K562 (cell line): ENCODE measurements around the gene CDKN3. TPM values are rescaled to one million over a fixed set of nuclear protein-coding genes. Genes with fewer than 3 reads are reported as not detected.
"Not testable (repeated sequence)": the region's sequence is repeated elsewhere in the genome, so short reads cannot be mapped to it uniquely, and the experiment has no call there.

ENCODE experiments used
- ATAC-seq: fragments of 200-7000 bp; cut with Tn5 transposase; 3 replicates; pipeline ENCODE4 v1.9.1; 2020; ENCODE audit warnings: moderate library complexity
- BruUV-seq: library from RNA; stranded (reverse); fragments of 400-500 nt; replicated peaks from 2 replicates; lab custom pipeline; 2021; lab: Mats Ljungman, UMichigan
- CTCF ChIA-PET: fragments of 300-600 bp; formaldehyde crosslinking; extraction: SDS; loops from one replicate; lab custom pipeline; 2021; ENCODE audit warnings: low intra/inter-chr PET ratio; lab: Yijun Ruan, JAX
- POLR2A ChIA-PET: fragments of 300-600, 350-650 bp; sonication (Branson Sonifier 250); formaldehyde crosslinking; extraction: SDS; loops from one replicate; lab custom pipeline; 2021; ENCODE audit warnings: antibody characterized with exemption, inconsistent platforms; lab: Yijun Ruan, JAX
- DNase-seq, 4 experiments: peaks; one replicate each; pipeline versions ENCODE4 v3.0.0 to v3.0.0-alpha.2; 2011 to 2018; ENCODE audit warnings: low spot score in 3 of 4, mixed read lengths in 3 of 4; ENCODE audit errors: extremely low read depth in 1 of 4
- FAIRE-seq: peaks from 2 replicates; lab custom pipeline; 2011; peaks lifted over from hg19 to GRCh38; lab: Jason Lieb, UNC
- H2AFZ ChIP-seq: 2 replicates; pipeline ENCODE4 v1.6.0; 2011; ENCODE audit warnings: low read depth, low read length, control low read depth, inconsistent platforms
- H3K27ac ChIP-seq: fragments of 200-600 bp; 3 replicates; pipeline ENCODE4 v1.8.0; 2011; ENCODE audit warnings: low read depth, mild to moderate bottlenecking, control low read depth, inconsistent platforms, low read length, moderate library complexity, mixed read lengths; ENCODE audit errors: extremely low read depth
- H3K27me3 ChIP-seq, 2 experiments: fragments of 300-600 bp in 1 of 2; 2 replicates in 1 of 2; 3 replicates in 1 of 2; pipeline versions ENCODE4 v1.6.0 to v1.8.0; 2011; ENCODE audit warnings: inconsistent platforms in 2 of 2, low read length in 2 of 2, mild to moderate bottlenecking in 1 of 2, mixed read lengths in 1 of 2, moderate library complexity in 1 of 2; ENCODE audit not compliant: control insufficient read depth in 2 of 2, insufficient read depth in 2 of 2
- H3K36me3 ChIP-seq: fragments of 300-600 bp; 3 replicates; pipeline ENCODE4 v1.8.0; 2011; ENCODE audit warnings: mild to moderate bottlenecking, low read length, inconsistent platforms; ENCODE audit not compliant: control insufficient read depth, insufficient read depth
- H3K4me1 ChIP-seq, 2 experiments: fragments of 200-600 bp in 1 of 2; replicated peaks in 1 of 2; 2 replicates in 1 of 2; 3 replicates in 1 of 2; pipeline versions ENCODE4 v1.5.1 to v1.8.0; 2011; ENCODE audit warnings: inconsistent platforms in 2 of 2, low read length in 2 of 2, mild to moderate bottlenecking in 1 of 2, mixed read lengths in 1 of 2, moderate library complexity in 1 of 2; ENCODE audit not compliant: control insufficient read depth in 2 of 2, insufficient read depth in 2 of 2
- H3K4me2 ChIP-seq: 2 replicates; pipeline ENCODE4 v1.6.1; 2011; ENCODE audit warnings: low read length, control low read depth, inconsistent platforms, mixed read lengths; ENCODE audit not compliant: insufficient read depth
- H3K4me3 ChIP-seq: fragments of 200-600 bp; sonication (generic), shearing (Covaris generic); 2 replicates; pipeline ENCODE4 v1.5.1; 2016; ENCODE audit warnings: control low read depth, inconsistent platforms
- H3K79me2 ChIP-seq: fragments of 200-600 bp; 3 replicates; pipeline ENCODE4 v1.8.0; 2011; ENCODE audit warnings: low read length, inconsistent platforms; ENCODE audit not compliant: control insufficient read depth, insufficient read depth
- H3K9ac ChIP-seq, 2 experiments: 2 replicates each; pipeline versions ENCODE4 v1.6.0 to v1.6.1; 2011; ENCODE audit warnings: low read depth in 2 of 2, low read length in 2 of 2, control low read depth in 1 of 2, inconsistent platforms in 1 of 2, mild to moderate bottlenecking in 1 of 2, mixed read lengths in 1 of 2; ENCODE audit not compliant: insufficient read depth in 1 of 2
- H3K9me1 ChIP-seq: one replicate; pipeline ENCODE4 v1.6.0; 2011; ENCODE audit warnings: inconsistent platforms, mild to moderate bottlenecking, low read length, moderate library complexity; ENCODE audit not compliant: control insufficient read depth, insufficient read depth
- H3K9me3 ChIP-seq: replicated peaks from 2 replicates; pipeline ENCODE4 v1.5.1; 2011; ENCODE audit warnings: low read depth, low read length, inconsistent platforms; ENCODE audit not compliant: control insufficient read depth, insufficient read depth
- H4K20me1 ChIP-seq: replicated peaks from 2 replicates; pipeline ENCODE4 v1.6.1; 2011; ENCODE audit warnings: low read length, inconsistent platforms, mixed read lengths; ENCODE audit not compliant: control insufficient read depth, insufficient read depth
- HDAC3 ChIP-seq: fragments of 450-650 bp; IDR thresholded peaks from 2 replicates; pipeline ENCODE4 v1.6.1; 2018; ENCODE audit warnings: borderline replicate concordance, mild to moderate bottlenecking, moderate library complexity; ENCODE audit not compliant: partially characterized antibody
- SMAD4 ChIP-seq: fragments of 250-450 bp; sonication (Bioruptor Pico); conservative IDR thresholded peaks from 2 replicates; pipeline ENCODE4 v1.8.0; 2021; ENCODE audit warnings: inconsistent platforms, mild to moderate bottlenecking, moderate library complexity
- ZNF449 ChIP-seq: fragments of 250-450 bp; sonication (Bioruptor Pico); IDR thresholded peaks from 2 replicates; pipeline ENCODE4 v1.8.0; 2022; ENCODE audit warnings: moderate library complexity, mild to moderate bottlenecking, inconsistent platforms
- WGBS: fragments of 100-300 bp; shearing (Covaris generic); methylation state at CpG from one replicate; pipeline ENCODE4 v1.1.6; 2016; ENCODE audit warnings: low coverage, mixed read lengths; ENCODE audit not compliant: insufficient coverage; ENCODE audit errors: missing lambda C conversion rate; 5-methylcytosine and 5-hydroxymethylcytosine counted together
- in situ Hi-C: fragments of 300-500 bp; cut with MboI; formaldehyde crosslinking; loops from 4 replicates; pipeline ENCODE4 v1.15.0; 2018; ENCODE audit warnings: inconsistent platforms, mixed read lengths
- intact Hi-C: fragments of 100-400 bp; cut with micrococcal nuclease; formaldehyde crosslinking; loops from 2 replicates; pipeline ENCODE4 v1.14.2; 2022
- polyA plus RNA-seq, 8 experiments: library from polyadenylated mRNA; depleted of rRNA in 4 of 8; stranded (reverse) in 5 of 8; unstranded in 3 of 8; fragments of >200 nt; fragmentation: Nextera tagmentation in 2 of 8; fragmentation: Illumina TruSeq in 1 of 8; extraction: Ambion mirVana in 2 of 8; extraction: Trizol in 1 of 8; gene quantifications; 2 replicates each; pipeline versions ENCODE4 v1.2.1 to v1.2.3, GENCODE V29; 2011 to 2014; ENCODE audit warnings: inconsistent platforms in 1 of 8, missing spikeins in 1 of 8
- total RNA-seq, 7 experiments: library from RNA; depleted of rRNA in 6 of 7; stranded (reverse); fragments of >200 nt in 6 of 7; fragmentation: Illumina TruSeq in 2 of 7; extraction: Trizol in 2 of 7; gene quantifications; 2 replicates each; pipeline versions ENCODE4 v1.2.1 to v1.2.3, GENCODE V29; 2011 to 2021; ENCODE audit warnings: low replicate concordance in 1 of 7

The CDKN3 gene
- total and polyA plus RNA-seq, 9 of the 15 experiments (the other 6 are each of a cell fraction or from before 2014, with no cell fraction given): 41.3 to 128 (median 70.7) TPM

- TF ChIP-seq SMAD4 (CRISPR knock-in tag): peak; percentile 68; the same call in 1 of the 2 replicates
- TF ChIP-seq HDAC3: no peak
- no peak for TF ChIP-seq ZNF449 (CRISPR knock-in tag)
- TF ChIP-seq, all 486 proteins: peak for 87
These were observed 44.4 kb downstream of the CDKN3 start, which contains the start of gene CNIH1 (continued) for GRCh38 chr14:54440873-54441868.

- H3K4me2 ChIP-seq, FAIRE-seq, H3K9me3 ChIP-seq, BruUV-seq, H3K27ac ChIP-seq, intact Hi-C loops, DNase-seq, H2AFZ ChIP-seq, CTCF ChIA-PET, H3K9me1 ChIP-seq, H4K20me1 ChIP-seq, in situ Hi-C loops, ATAC-seq, H3K4me3 ChIP-seq, H3K9ac ChIP-seq, H3K36me3 ChIP-seq, H3K27me3 ChIP-seq: not testable (repeated sequence)
- Histone ChIP-seq H3K79me2 (peaks cover 32% of the 10 kb centered on the region), H3K4me1 (peaks cover 7 to 13% of the 10 kb centered on the region in 2 experiments; a peak in 4 of 5 replicates)
- WGBS: 94% methylated on average over 6 of the region's 23 CpGs
- POLR2A ChIA-PET: interaction anchor here (2.3 kb wide), 1 partner anchor 8 kb away, joined by 6 read pairs; no protein-coding TSS in a partner anchor
These were observed 46.2 kb downstream of the CDKN3 start for GRCh38 chr14:54442961-54443360.
